Neutrophil (primary cell): ENCODE data around the gene ENOSF1.

Experiments used
- H3K27ac ChIP-seq: fragments of 200-600 bp; sonication (generic); 2 replicates; pipeline ENCODE4 v1.5.1; 2016; ENCODE audit warnings: mild to moderate bottlenecking, moderate library complexity
- H3K27me3 ChIP-seq: fragments of 200-600 bp; sonication (generic); 2 replicates; pipeline ENCODE4 v1.6.0; 2016; ENCODE audit warnings: mild to moderate bottlenecking
- H3K36me3 ChIP-seq: fragments of 200-600 bp; sonication (generic); 2 replicates; pipeline ENCODE4 v1.5.1; 2017
- H3K4me1 ChIP-seq, 2 experiments: fragments of 200-600 bp in 1 of 2; sonication (generic) in 1 of 2; 1 replicate in 1 of 2; 2 replicates in 1 of 2; pipeline versions ENCODE4 v1.5.1 to v1.6.1; 2013 to 2016; ENCODE audit warnings: low read depth in 1 of 2, low read length in 1 of 2, mild to moderate bottlenecking in 1 of 2, moderate library complexity in 1 of 2; ENCODE audit not compliant: control insufficient read depth in 1 of 2, insufficient read depth in 1 of 2
- H3K4me3 ChIP-seq, 2 experiments: fragments of 200-600 bp in 1 of 2; sonication (generic) in 1 of 2; 1 replicate in 1 of 2; 2 replicates in 1 of 2; pipeline ENCODE4 v1.5.1; 2013 to 2016; ENCODE audit warnings: low read depth in 1 of 2, low read length in 1 of 2, mild to moderate bottlenecking in 1 of 2, moderate library complexity in 1 of 2
- H3K9me3 ChIP-seq: fragments of 200-600 bp; sonication (generic); 2 replicates; pipeline ENCODE4 v1.5.1; 2016
- CTCF ChIP-seq: fragments of 200-600 bp; sonication (generic); IDR thresholded peaks from 2 replicates; pipeline ENCODE4 v1.5.1; 2016; ENCODE audit warnings: antibody characterized with exemption

The ENOSF1 gene

GRCh38 chr18:706405-706804, 6.0 kb downstream of the ENOSF1 start:
- no peak for TF ChIP-seq CTCF
- Histone ChIP-seq H3K27me3 (peaks cover 2% of the 10 kb centered on the region), H3K4me3 (no peak overlapping the region), H3K27ac (no peak overlapping the region), H3K36me3 (no peaks in the 10 kb centered on the region), H3K9me3 (no peaks in the 10 kb centered on the region), H3K4me1 (peaks cover 3% of the 10 kb centered on the region in 2 experiments)

GRCh38 chr18:703213-703967, 9.0 kb downstream of the ENOSF1 start:
- no peaks in the 10 kb centered on the region for H3K36me3 ChIP-seq

GRCh38 chr18:697800-698199, 14.6 kb downstream of the ENOSF1 start:
- TF ChIP-seq CTCF, result no peak
- Histone ChIP-seq H3K27me3 (no peaks in the 10 kb centered on the region), H3K4me1 (no peaks in the 10 kb centered on the region), H3K27ac (no peak overlapping the region), H3K9me3 (no peaks in the 10 kb centered on the region), H3K4me3 (no peak overlapping the region), H3K36me3 (peaks cover 9% of the 10 kb centered on the region)

More at GRCh38 chr18:703213-703967, 9.0 kb downstream of the ENOSF1 start:
- H3K27me3 ChIP-seq, result no peaks in the 10 kb centered on the region
- H3K4me3 ChIP-seq, result no peak overlapping the region
- no peak overlapping the region for H3K27ac ChIP-seq
- H3K9me3 ChIP-seq, result no peaks in the 10 kb centered on the region
- no peak for TF ChIP-seq CTCF
- no peaks in the 10 kb centered on the region for H3K4me1 ChIP-seq

- Histone ChIP-seq H3K4me1 (no peaks in the 10 kb centered on the region), H3K27ac (no peak overlapping the region), H3K9me3 (no peaks in the 10 kb centered on the region), H3K27me3 (no peaks in the 10 kb centered on the region), H3K36me3 (peaks cover 9% of the 10 kb centered on the region), H3K4me3 (no peak overlapping the region)
- TF ChIP-seq CTCF, result no peak
These were observed 15.4 kb downstream of the ENOSF1 start for GRCh38 chr18:697012-697411.

GRCh38 chr18:693466-694187, 18.8 kb downstream of the ENOSF1 start:
- no peak overlapping the region for H3K27ac ChIP-seq
- no peaks in the 10 kb centered on the region for H3K27me3 ChIP-seq
- no peaks in the 10 kb centered on the region for H3K9me3 ChIP-seq
- no peak for TF ChIP-seq CTCF
- peaks cover 0 to 6% of the 10 kb centered on the region in 2 experiments for H3K4me1 ChIP-seq
- peaks cover 9% of the 10 kb centered on the region for H3K36me3 ChIP-seq
- H3K4me3 ChIP-seq, result no peak overlapping the region
